MCF 10A (cell line): ENCODE data around the gene TP53BP1. TPM values are rescaled to one million over a fixed set of nuclear protein-coding genes. Genes with fewer than 3 reads are reported as not detected.

Source experiments
- BruUV-seq: library from RNA; stranded (reverse); fragments of 400-500 nt; replicated peaks from 2 replicates; lab custom pipeline; 2021; lab: Mats Ljungman, UMichigan
- CTCF ChIA-PET: fragments of 300-600 bp; sonication (Branson Sonifier 250); formaldehyde crosslinking; extraction: SDS; loops from one replicate; lab custom pipeline; 2021; ENCODE audit warnings: antibody characterized with exemption, inconsistent platforms; lab: Yijun Ruan, JAX
- POLR2A ChIA-PET: fragments of 300-600, 350-650 bp; sonication (Branson Sonifier 250); formaldehyde crosslinking; extraction: SDS; loops from one replicate; lab custom pipeline; 2020; ENCODE audit warnings: antibody characterized with exemption, inconsistent platforms; lab: Yijun Ruan, JAX
- DNase-seq: peaks from one replicate; pipeline ENCODE4 v3.0.0-alpha.2; 2018; ENCODE audit not compliant: unreplicated experiment
- H3K27ac Mint-ChIP-seq: one replicate; pipeline ENCODE4 v1.8.0; 2022; ENCODE audit warnings: mild to moderate bottlenecking, low read depth, mixed read lengths; ENCODE audit not compliant: unreplicated experiment
- H3K27me3 Mint-ChIP-seq: one replicate; pipeline ENCODE4 v1.8.0; 2022; ENCODE audit warnings: mixed read lengths; ENCODE audit not compliant: insufficient read depth, unreplicated experiment
- H3K36me3 Mint-ChIP-seq: one replicate; pipeline ENCODE4 v1.8.0; 2022; ENCODE audit warnings: mild to moderate bottlenecking, moderate library complexity, mixed read lengths; ENCODE audit not compliant: insufficient read depth, unreplicated experiment
- H3K4me1 Mint-ChIP-seq: one replicate; pipeline ENCODE4 v1.8.0; 2022; ENCODE audit warnings: mixed read lengths; ENCODE audit not compliant: insufficient read depth, unreplicated experiment
- H3K4me3 Mint-ChIP-seq: one replicate; pipeline ENCODE4 v1.8.0; 2022; ENCODE audit warnings: mild to moderate bottlenecking, moderate library complexity, mixed read lengths; ENCODE audit not compliant: unreplicated experiment
- H3K9me3 Mint-ChIP-seq: one replicate; pipeline ENCODE4 v1.8.0; 2022; ENCODE audit warnings: mixed read lengths; ENCODE audit not compliant: unreplicated experiment
- CTCF ChIP-seq: fragments of 200-600 bp; IDR thresholded peaks from one replicate; pipeline ENCODE4 v1.8.0; 2022; ENCODE audit warnings: antibody characterized with exemption, mild to moderate bottlenecking; ENCODE audit not compliant: unreplicated experiment
- intact Hi-C: fragments of 100-400 bp; cut with micrococcal nuclease; formaldehyde crosslinking; loops from 2 replicates; pipeline ENCODE4 v1.14.1; 2022
- total RNA-seq: library from RNA; stranded (reverse); gene quantifications from 2 replicates; pipeline ENCODE4 v1.2.3, GENCODE V29; 2022

Gene TP53BP1
- total RNA-seq, 1 experiment from 2014 or later: 38.8 TPM

- Mint-ChIP-seq H3K27ac (peak overlapping the region; percentile 63), H3K9me3 (no peaks in the 10 kb centered on the region), H3K36me3 (no peaks in the 10 kb centered on the region), H3K4me3 (peak overlapping the region; percentile 94), H3K27me3 (no peaks in the 10 kb centered on the region), H3K4me1 (peaks cover 16% of the 10 kb centered on the region)
- no peak for TF ChIP-seq CTCF
- CTCF ChIA-PET: interaction anchor here (0.6 to 5.5 kb wide), 2 partner anchors 72 to 909 kb away, joined by 3 to 46 read pairs; no protein-coding TSS in a partner anchor
- POLR2A ChIA-PET: interaction anchor here (0.6 to 8.1 kb wide), 11 partner anchors 10 to 1704 kb away, joined by 3 to 60 read pairs (median 5); partner anchors contain the start of genes ELL3 and TP53BP1
- BruUV-seq: no TSS peak
- intact Hi-C loops: no loop called here
- DNase-seq: peak; percentile 31
These were observed 18.3 kb upstream of the TP53BP1 start for GRCh38 chr15:43511012-43511885.

GRCh38 chr15:43510200-43511011 is 17.4 kb upstream of the TP53BP1 start:
- CTCF ChIA-PET: interaction anchor here (0.6 to 5.5 kb wide), 3 partner anchors 71 to 909 kb away, joined by 3 to 46 read pairs (median 4); no protein-coding TSS in a partner anchor

GRCh38 chr15:43509660-43510199 is 16.8 kb upstream of the TP53BP1 start:
- TF ChIP-seq CTCF: no peak

More at GRCh38 chr15:43510200-43511011, 17.4 kb upstream of the TP53BP1 start:
- no peak for TF ChIP-seq CTCF
- H3K4me1 Mint-ChIP-seq: peaks cover 13% of the 10 kb centered on the region
- H3K36me3 Mint-ChIP-seq: no peaks in the 10 kb centered on the region
- H3K27ac Mint-ChIP-seq: peak overlapping the region; percentile 63
- TSS peak; percentile 89 for BruUV-seq
- no peaks in the 10 kb centered on the region for H3K9me3 Mint-ChIP-seq
- H3K4me3 Mint-ChIP-seq: peak overlapping the region; percentile 94
- POLR2A ChIA-PET: interaction anchor here (0.5 to 8.1 kb wide), 10 partner anchors 10 to 1513 kb away, joined by 3 to 60 read pairs (median 4); partner anchors contain the start of genes ELL3 and TP53BP1
- peak; percentile 96 for DNase-seq
- H3K27me3 Mint-ChIP-seq: no peaks in the 10 kb centered on the region
- intact Hi-C loops: loop anchor here (1.0 kb wide), 1 partner anchor 27 kb away; no protein-coding TSS in a partner anchor

More at GRCh38 chr15:43509660-43510199, 16.8 kb upstream of the TP53BP1 start:
- H3K4me1 Mint-ChIP-seq: peaks cover 13% of the 10 kb centered on the region
- H3K4me3 Mint-ChIP-seq: peak overlapping the region; percentile 94
- CTCF ChIA-PET: no interaction called here
- intact Hi-C loops: loop anchor here (1.0 kb wide), 1 partner anchor 26 kb away; no protein-coding TSS in a partner anchor
- POLR2A ChIA-PET: interaction anchor here (0.5 to 8.1 kb wide), 4 partner anchors 9 to 238 kb away, joined by 3 to 60 read pairs (median 14); partner anchors contain the start of gene TP53BP1
- H3K27me3 Mint-ChIP-seq: no peaks in the 10 kb centered on the region
- no TSS peak for BruUV-seq
- H3K27ac Mint-ChIP-seq: peak overlapping the region; percentile 63
- no peaks in the 10 kb centered on the region for H3K9me3 Mint-ChIP-seq
- no peaks in the 10 kb centered on the region for H3K36me3 Mint-ChIP-seq
- no peak for DNase-seq
